Neural progenitor cell (in vitro differentiated cells): Measurements from ENCODE around the gene ZNF28. TPM values are rescaled to one million over a fixed set of nuclear protein-coding genes. Genes with fewer than 3 reads are reported as not detected.
A peak's percentile ranks its signal among the peaks of the same experiment; 100 is the strongest.
"Not testable (repeated sequence)": the region's sequence is repeated elsewhere in the genome, so short reads cannot be mapped to it uniquely, and the experiment has no call there.

Experiments used
- DNase-seq: peaks from one replicate; pipeline ENCODE4 v3.0.0-alpha.2; 2016; ENCODE audit warnings: low spot score
- H2AFZ ChIP-seq: fragments of 200-600 bp; sonication (generic); replicated peaks from 2 replicates; pipeline ENCODE4 v1.6.1; 2016; ENCODE audit warnings: antibody characterized with exemption
- H3F3A ChIP-seq: fragments of 200-600 bp; sonication (generic); 2 replicates; pipeline ENCODE4 v1.6.1; 2016; ENCODE audit warnings: antibody characterized with exemption, low read depth
- H3K27ac ChIP-seq: fragments of 200-600 bp; sonication (generic); 2 replicates; pipeline ENCODE4 v1.5.1; 2016; ENCODE audit warnings: mild to moderate bottlenecking
- H3K27me3 ChIP-seq: fragments of 200-600 bp; sonication (generic); 2 replicates; pipeline ENCODE4 v1.6.1; 2016; ENCODE audit warnings: mild to moderate bottlenecking, moderate library complexity
- H3K36me3 ChIP-seq: fragments of 200-600 bp; sonication (generic); 2 replicates; pipeline ENCODE4 v1.5.1; 2016
- H3K4me1 ChIP-seq: fragments of 200-600 bp; sonication (generic); 2 replicates; pipeline ENCODE4 v1.6.1; 2016; ENCODE audit warnings: mixed run types
- H3K4me2 ChIP-seq: fragments of 200-600 bp; sonication (generic); 2 replicates; pipeline ENCODE4 v1.6.1; 2016
- H3K4me3 ChIP-seq: fragments of 200-600 bp; sonication (generic); 2 replicates; pipeline ENCODE4 v1.5.1; 2016
- H3K79me2 ChIP-seq: fragments of 200-600 bp; sonication (generic); 2 replicates; pipeline ENCODE4 v1.6.1; 2016; ENCODE audit warnings: low read depth
- H3K9ac ChIP-seq: fragments of 200-600 bp; sonication (generic); 2 replicates; pipeline ENCODE4 v1.6.1; 2016
- H3K9me3 ChIP-seq: fragments of 200-600 bp; sonication (generic); 2 replicates; pipeline ENCODE4 v1.5.1; 2016; ENCODE audit warnings: low read depth
- H4K20me1 ChIP-seq: fragments of 200-600 bp; sonication (generic); 2 replicates; pipeline ENCODE4 v1.6.1; 2016; ENCODE audit warnings: low read depth
- H3K27ac Mint-ChIP-seq: 3 replicates; pipeline ENCODE4 v1.8.0; 2021; ENCODE audit warnings: mixed read lengths
- H3K27me3 Mint-ChIP-seq: 2 replicates; pipeline ENCODE4 v1.8.0; 2022; ENCODE audit warnings: low read depth, mild to moderate bottlenecking, inconsistent platforms, moderate library complexity, mixed read lengths; ENCODE audit not compliant: insufficient read depth
- H3K36me3 Mint-ChIP-seq: 3 replicates; pipeline ENCODE4 v1.8.0; 2021; ENCODE audit warnings: mixed read lengths
- H3K4me1 Mint-ChIP-seq: 3 replicates; pipeline ENCODE4 v1.8.0; 2021; ENCODE audit warnings: mixed read lengths
- H3K4me3 Mint-ChIP-seq: 3 replicates; pipeline ENCODE4 v1.8.0; 2021; ENCODE audit warnings: mild to moderate bottlenecking, moderate library complexity, mixed read lengths
- H3K9me3 Mint-ChIP-seq: 3 replicates; pipeline ENCODE4 v1.8.0; 2020; ENCODE audit warnings: mixed read lengths
- CTCF ChIP-seq: fragments of 200-600 bp; sonication (generic); IDR thresholded peaks from 2 replicates; pipeline ENCODE4 v1.5.1; 2017; ENCODE audit warnings: antibody characterized with exemption, mild to moderate bottlenecking
- EZH2 ChIP-seq: fragments of 200-600 bp; sonication (generic); IDR thresholded peaks from 2 replicates; pipeline ENCODE4 v1.6.1; 2017; ENCODE audit warnings: antibody characterized with exemption, mild to moderate bottlenecking, moderate library complexity
- EZH2phosphoT487 ChIP-seq: fragments of 200-600 bp; sonication (generic); IDR thresholded peaks from 2 replicates; pipeline ENCODE4 v1.6.1; 2017; ENCODE audit warnings: antibody characterized with exemption
- total RNA-seq: library from RNA; depleted of rRNA; stranded (reverse); fragments of >200 nt; gene quantifications from 2 replicates; pipeline ENCODE4 v1.2.3, GENCODE V29; 2015; ENCODE audit warnings: low replicate concordance

ZNF28 gene
- total RNA-seq, 1 donor from 2014 or later: 37.6 TPM

- not testable (repeated sequence) for H3K4me3 Mint-ChIP-seq, H3K27me3 Mint-ChIP-seq, DNase-seq, H3K79me2 ChIP-seq, H3K27ac ChIP-seq, H3K9ac ChIP-seq, H2AFZ ChIP-seq, H3K4me3 ChIP-seq, H3K4me1 ChIP-seq, H4K20me1 ChIP-seq, H3K4me1 Mint-ChIP-seq, H3K9me3 ChIP-seq, H3K4me2 ChIP-seq, H3F3A ChIP-seq, H3K27ac Mint-ChIP-seq, H3K27me3 ChIP-seq, H3K36me3 ChIP-seq
- peaks cover 46% of the 10 kb centered on the region for H3K9me3 Mint-ChIP-seq
- H3K36me3 Mint-ChIP-seq: peaks cover 21% of the 10 kb centered on the region
Measured at GRCh38 chr19:52833541-52833940, 12.1 kb upstream of the ZNF28 start.

GRCh38 chr19:52829866-52830265, 8.4 kb upstream of the ZNF28 start:
- not testable (repeated sequence) for DNase-seq, H3F3A ChIP-seq, H3K27me3 Mint-ChIP-seq, H3K4me2 ChIP-seq, H3K36me3 ChIP-seq, H3K36me3 Mint-ChIP-seq, H3K27ac Mint-ChIP-seq, H3K9me3 ChIP-seq, H3K4me1 Mint-ChIP-seq, H3K9ac ChIP-seq, H2AFZ ChIP-seq, H4K20me1 ChIP-seq, H3K27me3 ChIP-seq, H3K4me3 Mint-ChIP-seq, H3K79me2 ChIP-seq, H3K4me1 ChIP-seq, H3K4me3 ChIP-seq, H3K27ac ChIP-seq
- H3K9me3 Mint-ChIP-seq: peaks cover 44% of the 10 kb centered on the region

- Histone ChIP-seq H3K27ac (no peak overlapping the region), H3K4me3 (no peak overlapping the region), H3K79me2 (no peaks in the 10 kb centered on the region), H3K4me1 (no peaks in the 10 kb centered on the region), H3F3A (no peaks in the 10 kb centered on the region), H2AFZ (no peak overlapping the region), H3K36me3 (no peaks in the 10 kb centered on the region), H3K4me2 (no peak overlapping the region), H3K9me3 (no peaks in the 10 kb centered on the region), H4K20me1 (no peaks in the 10 kb centered on the region), H3K9ac (no peak overlapping the region), H3K27me3 (no peaks in the 10 kb centered on the region)
- H3K4me3 Mint-ChIP-seq: no peak overlapping the region
- no peaks in the 10 kb centered on the region for H3K36me3 Mint-ChIP-seq
- peaks cover 3% of the 10 kb centered on the region for H3K27me3 Mint-ChIP-seq
- peaks cover 35% of the 10 kb centered on the region for H3K9me3 Mint-ChIP-seq
- TF ChIP-seq EZH2 (no peak), CTCF (no peak), EZH2phosphoT487 (no peak)
- peaks cover 1% of the 10 kb centered on the region for H3K4me1 Mint-ChIP-seq
- no peak overlapping the region for H3K27ac Mint-ChIP-seq
- no peak for DNase-seq
Measured at GRCh38 chr19:52825765-52826164, 4.3 kb upstream of the ZNF28 start.

- no peaks in the 10 kb centered on the region for H3K79me2 ChIP-seq
- no peak overlapping the region for H3K27ac Mint-ChIP-seq
- H3K4me3 Mint-ChIP-seq: no peak overlapping the region
- H4K20me1 ChIP-seq: no peaks in the 10 kb centered on the region
- peaks cover 6% of the 10 kb centered on the region for H3K27me3 Mint-ChIP-seq
- H3K36me3 Mint-ChIP-seq: peaks cover 5% of the 10 kb centered on the region
- H3K9me3 ChIP-seq: no peaks in the 10 kb centered on the region
- TF ChIP-seq EZH2phosphoT487: no peak
- TF ChIP-seq EZH2: no peak
- no peak for TF ChIP-seq CTCF
- H3K27me3 ChIP-seq: no peaks in the 10 kb centered on the region
- H3K4me1 Mint-ChIP-seq: peaks cover 4% of the 10 kb centered on the region
- no peaks in the 10 kb centered on the region for H3F3A ChIP-seq
- H3K9me3 Mint-ChIP-seq: peaks cover 29% of the 10 kb centered on the region
- no peak for DNase-seq
- H3K4me3 ChIP-seq: no peak overlapping the region
- no peak overlapping the region for H3K9ac ChIP-seq
- H3K36me3 ChIP-seq: no peaks in the 10 kb centered on the region
- H3K4me1 ChIP-seq: no peaks in the 10 kb centered on the region
- H2AFZ ChIP-seq: no peak overlapping the region
- no peak overlapping the region for H3K4me2 ChIP-seq
- no peak overlapping the region for H3K27ac ChIP-seq
Measured at GRCh38 chr19:52823676-52824075, 2.2 kb upstream of the ZNF28 start.

- H3K4me2 ChIP-seq: peak overlapping the region; percentile 81
- not testable (repeated sequence) for H3K4me1 ChIP-seq, H3K27ac ChIP-seq, H2AFZ ChIP-seq, H3K9me3 ChIP-seq, H3K4me1 Mint-ChIP-seq, H3K79me2 ChIP-seq, H4K20me1 ChIP-seq, H3F3A ChIP-seq, H3K27me3 ChIP-seq, H3K27me3 Mint-ChIP-seq, H3K36me3 ChIP-seq
- H3K4me3 ChIP-seq: peak overlapping the region; percentile 90
- peak; percentile 41 for DNase-seq
- Mint-ChIP-seq H3K4me3 (peak overlapping the region; percentile 90), H3K27ac (peak overlapping the region; percentile 40), H3K36me3 (peaks cover 18% of the 10 kb centered on the region), H3K9me3 (peaks cover 26% of the 10 kb centered on the region)
- peak overlapping the region; percentile 55 for H3K9ac ChIP-seq
Measured at GRCh38 chr19:52820472-52821203, 795 bp downstream of the ZNF28 start.
